Neural cell (in vitro differentiated cells): Measurements from ENCODE around the gene FKBP1B.

Experiments
- EP300 ChIP-seq: fragments of 450-650 bp; conservative IDR thresholded peaks from 2 replicates; pipeline ENCODE4 v1.6.1; 2014; ENCODE audit warnings: antibody characterized with exemption, mild to moderate bottlenecking, moderate library complexity; ENCODE audit not compliant: poor library complexity, severe bottlenecking
- EZH2 ChIP-seq: fragments of 200-600, 300-800 bp; shearing (Covaris generic), sonication (generic); IDR thresholded peaks from 2 replicates; pipeline ENCODE4 v1.6.1; 2014; ENCODE audit warnings: antibody characterized with exemption, low read length, borderline replicate concordance, mild to moderate bottlenecking; ENCODE audit not compliant: insufficient read depth, poor library complexity, severe bottlenecking
- MXI1 ChIP-seq: fragments of 450-650 bp; conservative IDR thresholded peaks from 2 replicates; pipeline ENCODE4 v1.6.1; 2014; ENCODE audit warnings: antibody characterized with exemption, mild to moderate bottlenecking; ENCODE audit not compliant: poor library complexity, severe bottlenecking
- POLR2AphosphoS5 ChIP-seq: IDR thresholded peaks from 2 replicates; pipeline ENCODE4 v1.6.1; 2012
- REST ChIP-seq: IDR thresholded peaks from 2 replicates; pipeline ENCODE4 v1.6.1; 2012; ENCODE audit warnings: borderline replicate concordance
- SMC3 ChIP-seq: fragments of 450-650 bp; conservative IDR thresholded peaks from 2 replicates; pipeline ENCODE4 v1.6.1; 2014; ENCODE audit warnings: antibody characterized with exemption, mild to moderate bottlenecking, moderate library complexity; ENCODE audit not compliant: poor library complexity
- TAF1 ChIP-seq: IDR thresholded peaks from 2 replicates; pipeline ENCODE4 v1.6.1; 2012; ENCODE audit warnings: low read depth
- TF ChIP-seq, protein P1 (sequence below): fragments of 450-650 bp; IDR thresholded peaks from 2 replicates; pipeline ENCODE4 v1.5.1; 2014; ENCODE audit warnings: antibody characterized with exemption, mild to moderate bottlenecking, moderate library complexity; ENCODE audit not compliant: poor library complexity, severe bottlenecking

DNA sequence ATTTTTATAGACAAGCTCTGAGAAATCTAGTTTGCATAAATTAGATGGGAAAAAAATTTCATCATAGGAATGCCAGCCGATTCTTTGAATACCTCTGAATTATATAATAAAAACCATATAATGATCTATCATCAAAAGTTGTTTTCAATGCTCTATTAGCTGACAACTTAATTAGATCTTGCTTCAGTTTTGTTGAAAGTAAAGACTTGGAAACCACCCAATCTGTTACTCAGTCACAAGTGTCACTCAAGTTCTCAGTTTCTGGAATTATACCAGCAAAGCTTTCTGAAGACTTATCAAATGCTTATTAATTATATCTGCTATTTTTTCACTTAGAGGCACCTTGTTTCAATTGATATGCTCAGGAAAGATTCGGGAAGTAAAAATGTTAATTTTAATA, 52.5 kb downstream of the FKBP1B start:
- TF ChIP-seq, protein P1, sequence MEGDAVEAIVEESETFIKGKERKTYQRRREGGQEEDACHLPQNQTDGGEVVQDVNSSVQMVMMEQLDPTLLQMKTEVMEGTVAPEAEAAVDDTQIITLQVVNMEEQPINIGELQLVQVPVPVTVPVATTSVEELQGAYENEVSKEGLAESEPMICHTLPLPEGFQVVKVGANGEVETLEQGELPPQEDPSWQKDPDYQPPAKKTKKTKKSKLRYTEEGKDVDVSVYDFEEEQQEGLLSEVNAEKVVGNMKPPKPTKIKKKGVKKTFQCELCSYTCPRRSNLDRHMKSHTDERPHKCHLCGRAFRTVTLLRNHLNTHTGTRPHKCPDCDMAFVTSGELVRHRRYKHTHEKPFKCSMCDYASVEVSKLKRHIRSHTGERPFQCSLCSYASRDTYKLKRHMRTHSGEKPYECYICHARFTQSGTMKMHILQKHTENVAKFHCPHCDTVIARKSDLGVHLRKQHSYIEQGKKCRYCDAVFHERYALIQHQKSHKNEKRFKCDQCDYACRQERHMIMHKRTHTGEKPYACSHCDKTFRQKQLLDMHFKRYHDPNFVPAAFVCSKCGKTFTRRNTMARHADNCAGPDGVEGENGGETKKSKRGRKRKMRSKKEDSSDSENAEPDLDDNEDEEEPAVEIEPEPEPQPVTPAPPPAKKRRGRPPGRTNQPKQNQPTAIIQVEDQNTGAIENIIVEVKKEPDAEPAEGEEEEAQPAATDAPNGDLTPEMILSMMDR, result no peak
- no peak for TF ChIP-seq REST
- TF ChIP-seq EP300, result no peak
- no peak for TF ChIP-seq EZH2
- TF ChIP-seq SMC3, result no peak
- no peak for TF ChIP-seq MXI1
- TF ChIP-seq TAF1, result no peak
- no peak for TF ChIP-seq POLR2AphosphoS5
